Measurements from ENCODE around the gene SH2D4B. TPM values are rescaled to one million over a fixed set of nuclear protein-coding genes. Genes with fewer than 3 reads are reported as not detected.

The SH2D4B gene
- total RNA-seq: 0.11 and 0.12 TPM in 2 replicates
- long read RNA-seq: 0 reads

DNA sequence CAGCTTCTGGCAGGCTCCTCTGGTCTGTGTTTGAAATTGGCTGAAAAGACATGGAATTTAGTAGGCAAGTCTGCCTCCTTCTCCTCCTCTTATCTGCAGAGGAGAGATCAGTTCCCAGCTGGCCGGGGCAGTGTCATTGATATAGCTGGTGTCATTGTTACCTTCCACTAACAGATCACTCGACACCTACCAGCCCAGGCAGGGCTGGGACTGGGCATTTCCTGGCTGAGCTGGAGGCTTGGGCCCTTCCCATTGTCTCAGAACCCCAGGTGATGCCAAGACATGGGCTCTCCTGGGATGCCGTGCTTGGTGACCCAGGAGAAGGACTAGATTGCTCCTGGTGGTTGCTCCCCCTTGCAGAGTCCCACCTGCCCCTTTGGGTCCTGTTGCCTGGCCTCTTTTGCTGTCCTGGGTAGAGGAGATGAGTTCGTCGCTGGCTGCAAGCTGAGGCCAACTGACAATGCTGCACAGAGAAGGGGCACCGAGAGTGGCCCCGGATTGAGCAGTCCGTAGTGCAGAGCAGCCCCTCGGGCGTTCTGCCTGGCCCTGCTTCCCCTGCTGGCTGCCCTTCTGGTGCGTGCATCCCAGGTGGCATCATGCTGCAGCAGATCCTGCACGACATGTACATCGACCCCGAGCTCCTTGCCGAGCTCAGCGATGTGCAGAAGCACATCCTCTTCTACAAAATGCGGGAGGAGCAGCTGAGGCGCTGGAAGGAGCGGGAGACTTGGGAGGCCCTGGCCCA is at the start of gene SH2D4B:
TSS of gene SH2D4B (plus strand) at position 167 of the 745 bp plus-strand sequence. CDS start at position 597, 430 bp downstream.
- no peak for DNase-seq (ENCODE audit: low spot score, unreplicated experiment)
- TF ChIP-seq, protein P1, sequence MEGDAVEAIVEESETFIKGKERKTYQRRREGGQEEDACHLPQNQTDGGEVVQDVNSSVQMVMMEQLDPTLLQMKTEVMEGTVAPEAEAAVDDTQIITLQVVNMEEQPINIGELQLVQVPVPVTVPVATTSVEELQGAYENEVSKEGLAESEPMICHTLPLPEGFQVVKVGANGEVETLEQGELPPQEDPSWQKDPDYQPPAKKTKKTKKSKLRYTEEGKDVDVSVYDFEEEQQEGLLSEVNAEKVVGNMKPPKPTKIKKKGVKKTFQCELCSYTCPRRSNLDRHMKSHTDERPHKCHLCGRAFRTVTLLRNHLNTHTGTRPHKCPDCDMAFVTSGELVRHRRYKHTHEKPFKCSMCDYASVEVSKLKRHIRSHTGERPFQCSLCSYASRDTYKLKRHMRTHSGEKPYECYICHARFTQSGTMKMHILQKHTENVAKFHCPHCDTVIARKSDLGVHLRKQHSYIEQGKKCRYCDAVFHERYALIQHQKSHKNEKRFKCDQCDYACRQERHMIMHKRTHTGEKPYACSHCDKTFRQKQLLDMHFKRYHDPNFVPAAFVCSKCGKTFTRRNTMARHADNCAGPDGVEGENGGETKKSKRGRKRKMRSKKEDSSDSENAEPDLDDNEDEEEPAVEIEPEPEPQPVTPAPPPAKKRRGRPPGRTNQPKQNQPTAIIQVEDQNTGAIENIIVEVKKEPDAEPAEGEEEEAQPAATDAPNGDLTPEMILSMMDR (IDR thresholded peaks at IDR 0.05; ENCODE audit: unreplicated experiment): no peak
- peaks cover 13% of the 10 kb centered on the region for H3K27me3 Mint-ChIP-seq
- peaks cover 3% of the 10 kb centered on the region for H3K4me1 Mint-ChIP-seq (ENCODE audit: low read depth)
- H3K4me3 Mint-ChIP-seq (ENCODE audit: low read depth): no peak within 1 kb of the TSS
- H3K27ac Mint-ChIP-seq: no peak within 1 kb of the TSS
- no peaks in the 10 kb centered on the region for H3K9me3 Mint-ChIP-seq (ENCODE audit: low read depth)
- peaks cover 2% of the 10 kb centered on the region for H3K36me3 Mint-ChIP-seq (ENCODE audit: insufficient read depth)

DNA sequence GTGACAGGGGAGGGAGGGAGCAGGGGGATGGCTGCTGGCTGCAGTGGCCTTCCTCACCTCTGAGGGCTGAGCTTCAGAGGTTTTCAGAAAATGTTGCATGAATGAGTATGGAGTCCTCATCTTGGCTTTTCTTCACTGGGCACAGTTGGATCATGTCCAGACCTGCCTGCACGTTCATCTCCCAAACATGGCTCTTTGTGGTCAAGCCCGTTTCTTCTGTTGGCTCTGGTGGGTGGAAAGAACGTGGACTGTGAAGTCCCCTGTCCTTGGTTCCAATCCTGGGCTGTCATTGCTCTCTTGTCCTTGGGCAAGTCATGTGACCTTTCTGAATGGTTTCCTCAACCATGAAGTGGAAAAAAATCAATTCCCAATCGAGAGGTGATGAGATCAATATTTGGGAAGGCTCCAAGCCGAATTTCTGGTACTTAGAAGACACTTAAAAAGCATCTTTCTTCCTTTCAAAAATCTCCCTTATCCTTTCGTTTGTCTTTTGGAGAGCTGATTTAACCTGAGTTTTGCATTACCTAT is 49.1 kb upstream of the SH2D4B start:
- TF ChIP-seq, protein P1 (IDR thresholded peaks at IDR 0.05; ENCODE audit: unreplicated experiment): no peak
- Mint-ChIP-seq H3K9me3 (ENCODE audit: low read depth) (no peaks in the 10 kb centered on the region), H3K4me3 (ENCODE audit: low read depth) (no peak overlapping the region), H3K4me1 (ENCODE audit: low read depth) (peaks cover 35% of the 10 kb centered on the region), H3K27ac (no peak overlapping the region), H3K36me3 (ENCODE audit: insufficient read depth) (peaks cover 29% of the 10 kb centered on the region), H3K27me3 (no peaks in the 10 kb centered on the region)
- no peak for DNase-seq (ENCODE audit: low spot score, unreplicated experiment)

DNA sequence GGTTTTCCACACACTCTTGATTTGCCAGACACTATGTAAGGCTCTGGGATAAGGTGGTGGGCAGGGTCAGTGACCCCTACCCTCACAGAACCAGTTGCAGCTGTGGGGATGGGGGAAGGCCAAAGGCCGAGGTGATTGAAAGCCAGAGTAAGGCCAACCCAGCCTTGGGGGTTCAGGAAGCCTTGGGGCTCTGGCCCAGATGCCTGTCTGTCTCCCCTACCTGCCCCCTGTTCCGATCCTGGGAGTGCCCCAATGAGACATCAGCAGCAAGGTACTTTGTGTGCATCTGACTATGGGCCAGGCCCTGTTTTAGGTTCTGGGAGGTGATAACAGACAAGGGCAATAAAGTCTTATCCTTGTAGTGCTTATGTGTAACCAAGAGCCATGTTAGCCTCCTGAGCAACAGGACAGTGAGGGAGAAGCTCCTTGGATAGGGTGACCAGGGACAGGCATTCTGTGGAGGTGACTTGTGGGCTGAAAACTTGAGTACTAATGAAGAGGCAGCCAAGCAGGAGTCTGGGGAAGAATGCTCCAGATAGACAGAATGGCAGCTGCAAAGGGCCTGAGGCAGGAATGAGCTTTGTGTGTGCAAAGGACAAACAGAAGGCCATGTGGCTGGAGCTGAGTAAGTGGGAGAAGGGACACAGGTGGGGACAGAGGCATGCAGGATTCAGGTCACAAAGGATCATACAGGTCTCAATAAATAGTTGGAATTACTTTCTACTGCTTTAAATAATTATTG is 48.2 kb upstream of the SH2D4B start:
- DNase-seq (ENCODE audit: low spot score, unreplicated experiment): no peak
- H3K27ac Mint-ChIP-seq: peak overlapping the region; percentile 29
- H3K36me3 Mint-ChIP-seq (ENCODE audit: insufficient read depth): peaks cover 29% of the 10 kb centered on the region
- H3K4me3 Mint-ChIP-seq (ENCODE audit: low read depth): no peak overlapping the region
- no peaks in the 10 kb centered on the region for H3K9me3 Mint-ChIP-seq (ENCODE audit: low read depth)
- no peaks in the 10 kb centered on the region for H3K27me3 Mint-ChIP-seq
- TF ChIP-seq, protein P1 (IDR thresholded peaks at IDR 0.05; ENCODE audit: unreplicated experiment): no peak
- H3K4me1 Mint-ChIP-seq (ENCODE audit: low read depth): peaks cover 37% of the 10 kb centered on the region

DNA sequence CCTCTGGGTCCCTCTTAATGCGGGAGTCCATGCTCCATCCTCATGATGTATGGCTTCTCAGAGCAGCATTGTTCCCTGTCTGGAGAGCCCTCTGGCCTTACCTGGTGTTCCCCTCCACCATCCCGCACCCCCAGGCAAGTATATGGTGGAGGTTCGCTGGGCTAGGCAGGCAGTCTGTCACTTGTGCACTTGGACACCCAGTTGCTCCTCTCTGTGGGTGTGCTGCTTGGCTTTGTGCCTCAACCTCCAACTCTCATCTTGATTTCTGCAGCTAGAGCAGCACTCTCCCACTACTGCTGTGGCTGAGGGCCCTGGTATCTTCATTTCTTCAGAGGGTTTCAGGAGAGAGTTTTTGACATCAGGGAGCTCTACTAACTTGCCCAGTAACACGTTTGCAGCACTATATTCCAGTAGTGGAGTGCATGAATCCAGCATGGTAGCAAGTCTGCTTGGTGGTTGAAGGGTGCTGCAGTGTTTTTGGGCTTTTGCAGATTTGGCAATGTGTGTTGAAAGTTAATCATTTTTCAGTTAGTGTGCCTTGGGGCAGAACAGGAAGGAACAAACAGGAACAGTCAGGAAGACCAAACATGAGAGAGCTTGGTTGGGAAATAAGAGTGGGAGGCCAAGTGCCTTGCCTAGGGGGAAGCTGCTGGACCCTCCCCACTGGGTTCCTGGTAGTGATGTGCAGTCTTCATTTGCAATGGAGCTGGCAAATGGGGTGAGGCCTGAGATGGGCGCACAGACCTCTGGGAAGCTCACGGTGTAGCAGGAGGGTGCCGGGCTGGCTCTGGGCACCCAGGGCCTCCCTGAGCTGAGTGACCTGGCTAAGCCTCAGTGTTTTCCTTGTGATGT is 46.2 kb upstream of the SH2D4B start:
- no peak for DNase-seq (ENCODE audit: low spot score, unreplicated experiment)
- H3K4me3 Mint-ChIP-seq (ENCODE audit: low read depth): no peak overlapping the region
- peaks cover 31% of the 10 kb centered on the region for H3K36me3 Mint-ChIP-seq (ENCODE audit: insufficient read depth)
- H3K27me3 Mint-ChIP-seq: no peaks in the 10 kb centered on the region
- no peak overlapping the region for H3K27ac Mint-ChIP-seq
- no peaks in the 10 kb centered on the region for H3K9me3 Mint-ChIP-seq (ENCODE audit: low read depth)
- TF ChIP-seq, protein P1 (IDR thresholded peaks at IDR 0.05; ENCODE audit: unreplicated experiment): no peak
- H3K4me1 Mint-ChIP-seq (ENCODE audit: low read depth): peaks cover 25% of the 10 kb centered on the region
